Non-pigmented ciliary epithelial cell (primary cell): ENCODE data around the gene AZIN2.
"Not testable (repeated sequence)": the region's sequence is repeated elsewhere in the genome, so short reads cannot be mapped to it uniquely, and the experiment has no call there.

Experiments
- DNase-seq: peaks from one replicate; pipeline ENCODE4 v3.0.0-alpha.2; 2010; ENCODE audit warnings: low read depth

The AZIN2 gene

DNA sequence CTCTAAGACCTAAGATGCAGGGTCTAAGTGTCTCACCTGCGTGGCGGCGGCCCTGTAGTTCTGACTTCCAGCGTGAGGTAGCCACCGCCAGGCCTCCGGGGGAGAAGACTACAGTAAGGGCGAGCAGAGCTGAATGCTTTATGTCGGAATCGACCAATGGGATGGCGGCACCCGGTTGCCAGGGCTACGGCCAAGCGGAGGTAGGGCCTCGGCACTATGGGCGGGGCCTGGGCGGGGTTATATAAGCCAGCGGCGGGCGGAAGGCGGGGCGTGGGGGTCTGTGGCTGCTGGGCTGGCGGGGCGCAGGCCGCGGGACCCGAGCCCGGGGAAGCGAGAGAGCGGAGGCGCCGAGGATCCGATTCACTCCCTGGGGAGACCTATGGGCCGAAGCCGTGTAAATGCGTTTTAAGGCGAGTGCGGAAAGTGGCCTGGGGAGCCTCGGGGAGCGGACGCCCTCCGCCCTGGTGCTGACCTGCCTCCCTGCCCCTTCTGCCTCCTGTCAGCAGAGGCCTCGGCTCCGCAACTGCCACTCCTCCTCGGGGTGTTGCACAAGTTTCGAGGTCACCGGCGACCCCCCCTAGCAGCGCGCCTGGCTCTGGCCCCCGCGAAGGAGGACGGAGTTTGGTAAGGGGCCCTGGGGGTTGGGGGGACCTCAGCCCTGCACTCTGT is at the start of gene AZIN2:
TSS of gene AZIN2 (plus strand) at position 269 of the 669 bp plus-strand sequence. CDS start 1,097 bp downstream, outside the sequence.
- DNase-seq = peak; percentile 66

- no peak for DNase-seq
These were observed 49.4 kb upstream of the AZIN2 start for GRCh38 chr1:33031506-33031905.

- no peak for DNase-seq
These were observed 48.7 kb upstream of the AZIN2 start for GRCh38 chr1:33032126-33032869.

GRCh38 chr1:33036051-33036525 is 44.9 kb upstream of the AZIN2 start:
- no peak for DNase-seq

- peak; percentile 88 for DNase-seq
These were observed 44.1 kb upstream of the AZIN2 start, which contains the start of gene AK2 for GRCh38 chr1:33036526-33037503. Gene AK2 (minus strand): TSS chr1:33036883. CDS start chr1:33036828, 55 bp downstream.

GRCh38 chr1:33039840-33040239 is 41.1 kb upstream of the AZIN2 start:
- no peak for DNase-seq

GRCh38 chr1:33041026-33041425 is 39.9 kb upstream of the AZIN2 start:
- DNase-seq = no peak

- DNase-seq = no peak
These were observed 38.1 kb upstream of the AZIN2 start for GRCh38 chr1:33042831-33043230.

- no peak for DNase-seq
These were observed 37.5 kb upstream of the AZIN2 start for GRCh38 chr1:33043267-33044092.

DNA sequence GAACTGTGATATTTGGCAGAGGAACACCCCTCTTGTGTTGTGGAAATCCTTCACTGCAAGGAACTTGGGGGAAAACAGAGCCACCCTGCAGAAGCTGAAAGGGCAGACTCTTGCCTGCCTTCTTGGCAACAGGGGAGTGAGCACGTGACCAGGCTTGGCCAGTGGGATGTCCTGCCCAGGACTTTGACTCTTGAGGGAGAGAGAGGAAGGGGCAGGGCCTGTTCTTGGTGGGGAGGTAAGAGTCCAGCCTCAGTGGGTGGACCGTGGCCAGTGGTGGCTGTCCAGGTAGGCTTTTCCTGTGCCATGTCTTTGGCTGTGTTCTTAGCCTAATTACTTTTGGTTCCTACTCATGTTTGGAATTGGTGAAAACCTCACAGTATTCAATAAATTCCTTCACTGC is 35.7 kb upstream of the AZIN2 start:
- DNase-seq = no peak

DNA sequence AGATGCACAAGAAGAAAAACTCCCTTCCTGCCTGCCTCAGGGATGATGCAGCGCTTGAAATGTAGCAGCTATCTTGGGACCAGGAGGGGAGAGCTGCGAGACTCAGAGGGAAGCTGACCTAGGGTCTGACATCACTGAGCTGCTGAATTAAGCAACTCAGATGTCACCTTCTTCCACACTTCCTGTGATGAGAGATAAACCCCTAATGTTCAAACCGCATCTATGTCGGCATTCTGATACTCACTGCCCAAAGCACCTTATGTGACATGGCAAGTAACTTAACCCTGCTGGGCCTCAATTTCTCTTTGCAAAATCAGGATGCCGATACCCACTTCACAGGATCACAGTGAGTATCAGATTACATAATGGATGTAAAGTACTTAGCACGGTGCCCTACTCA is 35.1 kb upstream of the AZIN2 start:
- no peak for DNase-seq

DNA sequence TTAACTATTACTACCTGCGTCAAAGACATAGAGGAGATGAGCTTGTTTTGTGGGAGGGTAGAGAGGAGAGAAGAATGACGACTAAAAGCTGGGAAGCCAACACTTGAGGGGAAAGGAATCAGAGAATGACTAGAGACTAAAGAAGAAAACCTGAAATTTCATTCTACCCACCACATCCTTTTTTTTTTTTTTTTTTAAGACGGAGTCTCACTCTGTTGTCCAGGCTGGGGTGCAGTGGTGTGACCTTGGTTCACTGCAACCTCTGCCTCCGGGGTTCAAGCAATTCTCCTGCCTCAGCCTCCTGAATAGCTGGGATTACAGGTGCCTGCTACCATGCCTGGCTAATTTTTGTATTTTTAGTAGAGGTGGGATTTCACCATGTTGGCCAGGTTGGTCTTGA is 34.7 kb upstream of the AZIN2 start:
- DNase-seq = not testable (repeated sequence)

GRCh38 chr1:33047290-33047689 is 33.7 kb upstream of the AZIN2 start:
- DNase-seq = no peak

DNA sequence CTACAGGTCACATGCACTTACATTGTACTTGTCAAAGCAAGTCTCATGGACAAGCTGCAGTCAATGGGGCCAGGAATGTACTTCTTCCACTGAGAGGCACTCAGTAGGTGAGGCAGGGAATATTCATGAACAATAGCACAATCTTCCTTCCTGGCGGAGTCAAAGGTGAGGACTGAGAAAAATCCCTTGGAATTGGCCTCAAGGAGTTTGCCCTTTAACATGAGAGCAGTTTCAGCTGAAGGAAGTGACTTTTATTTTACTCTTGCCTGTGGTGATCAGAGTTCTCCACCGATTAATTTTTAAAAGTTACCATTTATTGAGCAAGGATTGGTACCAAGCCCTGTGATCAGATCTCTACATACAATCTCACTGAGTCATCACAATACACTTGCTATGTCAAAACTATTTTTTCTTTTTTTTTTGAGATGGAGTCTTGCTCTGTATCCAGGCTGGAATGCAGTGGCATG is 33.1 kb upstream of the AZIN2 start:
- no peak for DNase-seq

GRCh38 chr1:33048426-33048825 is 32.5 kb upstream of the AZIN2 start:
- DNase-seq = no peak

- no peak for DNase-seq
These were observed 31.6 kb upstream of the AZIN2 start for GRCh38 chr1:33049371-33049770.

DNA sequence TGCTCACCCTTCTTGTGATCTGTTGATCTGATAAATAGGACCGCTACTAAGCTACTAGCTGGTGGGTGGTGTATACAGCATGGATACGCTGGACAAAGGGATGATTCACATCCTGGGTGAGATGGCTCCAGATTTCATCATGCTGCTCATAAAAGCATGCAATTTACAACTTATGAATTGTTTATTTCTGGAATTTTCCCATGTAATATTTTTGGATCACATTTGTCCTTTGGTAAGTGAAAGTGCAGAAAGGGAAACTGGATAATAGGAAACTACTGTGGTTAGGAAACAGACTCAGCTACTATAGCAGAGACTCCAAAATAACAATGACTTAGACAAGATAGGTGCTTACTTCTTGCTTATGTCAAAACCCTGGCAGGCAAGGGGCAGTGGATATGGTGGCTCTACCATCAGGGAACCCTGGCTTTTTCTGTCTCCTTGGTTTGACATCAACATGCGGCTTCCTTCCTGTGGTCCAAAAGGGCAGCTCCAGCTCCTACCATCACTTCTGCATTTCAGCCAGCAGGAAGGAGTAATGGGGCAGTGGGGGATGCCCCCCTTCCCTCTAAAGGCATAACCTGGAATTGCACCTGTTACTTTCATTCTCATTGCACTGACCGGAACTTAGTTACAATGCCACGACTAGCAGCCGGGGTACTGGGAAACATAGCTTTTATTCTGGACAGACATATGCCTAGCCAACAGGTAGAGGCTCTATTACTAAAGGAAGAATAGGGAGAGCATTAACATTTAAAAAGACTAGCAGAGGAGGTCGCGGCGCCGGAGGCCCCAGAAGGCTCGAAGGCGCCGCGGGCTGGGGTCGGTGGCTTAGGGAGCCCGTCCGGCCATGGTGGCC is 30.5 kb upstream of the AZIN2 start:
- peak; percentile 73 for DNase-seq

- peak; percentile 80 for DNase-seq
These were observed 25.5 kb upstream of the AZIN2 start for GRCh38 chr1:33055210-33056008.

DNA sequence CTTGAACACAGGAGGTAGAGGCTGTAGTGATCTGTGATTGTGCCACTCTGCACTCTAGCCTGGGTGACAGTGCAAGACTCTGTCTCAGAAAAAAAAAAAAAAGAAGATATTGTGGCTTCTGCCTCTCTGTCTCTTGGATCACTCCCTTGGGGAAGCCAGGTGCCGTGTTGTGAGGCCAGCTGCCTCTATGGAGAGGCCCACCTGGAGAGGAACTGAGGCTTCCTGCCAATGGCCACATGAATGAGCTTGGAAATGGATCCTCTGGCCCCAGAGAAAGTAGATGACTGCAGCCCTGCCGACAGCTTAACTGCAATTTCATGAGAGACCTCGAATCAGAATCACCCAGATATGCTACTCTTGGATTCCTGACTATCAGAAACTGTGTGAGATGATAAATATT is 24.5 kb upstream of the AZIN2 start:
- DNase-seq = no peak
